Measurements from ENCODE around the gene NANOGP8.
"Not testable (repeated sequence)": the region's sequence is repeated elsewhere in the genome, so short reads cannot be mapped to it uniquely, and the experiment has no call there.

NANOGP8 gene

DNA sequence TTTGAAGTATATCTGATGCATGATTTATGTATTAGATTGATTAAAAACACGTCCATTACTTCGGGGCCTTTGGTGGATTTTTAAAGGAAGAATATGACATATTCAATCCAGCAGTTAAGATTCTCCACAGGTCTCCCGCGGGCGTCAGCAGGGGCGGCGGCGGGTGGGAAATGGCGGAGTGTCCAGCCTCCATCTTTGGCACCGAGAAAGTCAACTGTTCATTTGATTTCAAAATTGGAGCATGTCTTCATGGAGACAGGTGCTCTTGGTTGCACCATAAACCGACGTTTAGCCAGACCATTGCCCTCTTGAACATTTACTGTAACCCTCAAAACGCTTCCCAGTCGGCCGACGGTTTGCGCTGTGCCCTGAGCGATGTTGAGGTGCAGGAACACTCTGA lies 7.2 kb upstream of the NANOGP8 start:
- DNase-seq, result no peak

DNA sequence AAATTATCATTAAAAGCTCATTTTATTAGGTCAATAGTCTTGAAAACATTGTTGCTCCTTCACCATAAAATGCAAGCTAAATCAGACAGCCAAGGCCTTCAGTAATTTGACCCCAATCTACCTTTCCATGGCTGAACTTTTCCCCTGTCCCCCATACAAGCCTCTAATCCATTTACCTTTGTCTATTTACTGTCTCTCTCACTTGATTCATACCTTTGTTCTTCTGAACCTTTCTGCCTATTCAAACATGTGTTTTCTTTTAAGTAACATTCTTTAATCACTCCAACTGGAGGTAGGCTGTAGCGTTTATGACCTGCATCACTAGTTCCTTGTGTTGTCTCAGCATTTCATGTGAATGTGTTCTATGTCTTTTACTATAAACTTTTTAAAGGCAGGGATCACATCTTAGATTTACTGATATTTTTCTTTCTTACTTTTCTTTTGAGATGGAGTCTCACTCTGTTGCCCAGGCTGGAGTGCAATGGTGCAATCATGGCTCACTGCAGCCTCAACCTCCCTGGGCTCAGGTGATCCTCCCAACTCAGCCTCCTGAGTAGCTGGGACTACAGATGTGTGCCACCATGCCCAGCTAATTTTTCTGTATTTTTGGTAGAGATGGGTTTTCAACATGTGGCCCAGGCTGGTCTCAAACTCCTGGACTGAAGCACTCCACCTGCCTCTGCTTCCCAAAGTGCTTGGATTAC lies 5.2 kb upstream of the NANOGP8 start:
- DNase-seq, result no peak

DNA sequence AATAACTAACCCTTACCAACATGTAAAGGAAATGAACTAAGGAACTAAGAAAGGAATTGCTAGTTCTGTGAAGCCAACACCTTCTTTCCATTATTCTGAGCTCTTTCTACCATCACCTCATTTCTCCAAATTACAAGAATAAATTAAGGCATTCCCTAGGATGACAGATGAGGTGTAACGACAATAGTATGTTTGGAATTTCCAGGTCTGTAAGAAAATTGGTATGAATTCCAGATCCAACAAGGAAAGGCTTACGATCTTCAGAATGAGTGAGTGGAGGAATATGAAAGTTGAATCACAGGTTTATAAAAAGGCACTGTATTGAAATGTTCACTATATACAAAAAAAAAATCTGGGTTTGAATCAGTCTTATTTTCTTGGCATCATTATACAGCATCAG lies 4.5 kb upstream of the NANOGP8 start:
- DNase-seq, result no peak

DNA sequence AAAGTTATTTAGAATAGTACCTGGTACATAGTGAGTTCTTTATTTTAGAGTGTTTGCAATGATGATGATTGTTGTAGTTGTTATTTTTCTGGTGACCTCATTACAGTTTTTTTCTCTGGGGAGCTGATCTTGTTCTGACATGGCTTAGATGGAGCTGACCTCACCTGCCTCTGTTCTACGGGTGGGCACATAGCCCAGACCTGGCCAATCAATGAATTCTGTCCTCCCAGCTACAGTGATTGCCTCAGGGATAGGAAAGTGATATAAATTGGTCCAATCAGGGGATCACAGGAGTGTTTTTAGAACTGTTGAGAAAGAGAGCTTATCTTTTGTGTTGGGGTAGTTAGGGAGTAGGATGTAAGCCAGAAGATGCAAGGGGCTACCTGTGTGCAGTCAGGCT lies 3.2 kb upstream of the NANOGP8 start:
- no peak for DNase-seq

DNA sequence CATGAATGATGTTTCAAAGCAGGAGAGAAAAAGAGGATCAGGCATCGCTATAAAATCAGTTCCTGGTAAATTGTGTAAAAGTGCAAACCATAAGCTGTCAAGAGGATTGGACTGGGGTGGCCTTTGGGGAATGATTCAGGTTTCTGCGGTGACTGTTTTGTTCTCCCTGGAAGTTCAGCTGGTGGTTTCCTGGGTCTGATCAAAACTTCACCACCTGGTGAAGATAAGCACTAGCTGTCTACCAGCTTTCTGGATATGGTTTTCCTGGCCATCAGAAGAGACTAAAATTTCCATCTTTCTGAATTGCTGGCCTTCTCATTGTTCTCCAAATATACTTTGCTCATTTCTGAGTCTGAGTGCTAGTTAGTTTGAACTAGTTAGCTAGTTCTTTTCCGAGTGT lies 2.7 kb upstream of the NANOGP8 start:
- no peak for DNase-seq

DNA sequence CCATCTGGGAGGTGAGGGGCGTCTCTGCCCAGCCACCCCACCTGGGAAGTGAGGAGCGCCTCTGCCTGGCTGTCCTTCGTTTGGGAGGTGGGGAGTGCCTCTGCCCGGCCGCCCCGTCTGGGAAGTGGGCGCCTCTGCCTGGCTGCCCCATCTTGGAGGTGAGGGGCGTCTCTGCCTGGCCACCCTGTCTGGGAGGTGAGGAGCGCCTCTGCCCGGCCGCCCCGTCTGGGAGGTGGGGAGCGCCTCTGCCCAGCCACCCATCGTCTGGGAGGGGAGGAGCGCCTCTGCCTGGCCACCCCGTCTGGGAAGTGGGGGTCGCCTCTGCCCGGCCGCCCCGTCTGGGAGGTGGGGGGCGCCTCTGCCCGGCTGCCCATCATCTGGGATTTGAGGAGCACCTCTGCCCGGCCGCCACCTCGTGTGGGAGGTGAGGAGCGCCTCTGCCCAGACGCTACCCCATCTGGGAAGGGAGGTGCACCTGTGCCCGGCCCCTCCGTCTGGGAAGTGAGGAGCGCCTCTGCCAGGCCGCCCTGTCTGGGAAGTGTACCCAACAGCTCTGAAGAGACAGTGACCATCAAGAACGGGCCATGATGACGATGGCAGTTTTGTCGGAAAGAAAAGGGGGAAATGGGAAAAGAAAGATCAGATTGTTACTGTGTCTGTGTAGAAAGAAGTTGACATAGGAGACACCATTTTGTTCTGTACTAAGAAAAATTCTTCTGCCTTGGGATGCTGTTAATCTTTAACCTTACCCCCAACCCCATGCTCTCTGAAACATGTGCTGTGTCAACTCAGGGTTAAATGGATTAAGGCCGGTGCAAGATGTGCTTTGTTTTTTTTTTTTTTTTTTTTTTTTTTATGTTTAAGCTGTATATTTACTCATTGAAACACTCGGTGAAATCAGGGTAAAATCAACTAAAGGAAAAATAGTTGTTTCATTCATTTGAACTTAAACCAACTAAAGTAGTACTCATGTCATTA lies 2.4 kb downstream of the NANOGP8 start:
- not testable (repeated sequence) for DNase-seq

DNA sequence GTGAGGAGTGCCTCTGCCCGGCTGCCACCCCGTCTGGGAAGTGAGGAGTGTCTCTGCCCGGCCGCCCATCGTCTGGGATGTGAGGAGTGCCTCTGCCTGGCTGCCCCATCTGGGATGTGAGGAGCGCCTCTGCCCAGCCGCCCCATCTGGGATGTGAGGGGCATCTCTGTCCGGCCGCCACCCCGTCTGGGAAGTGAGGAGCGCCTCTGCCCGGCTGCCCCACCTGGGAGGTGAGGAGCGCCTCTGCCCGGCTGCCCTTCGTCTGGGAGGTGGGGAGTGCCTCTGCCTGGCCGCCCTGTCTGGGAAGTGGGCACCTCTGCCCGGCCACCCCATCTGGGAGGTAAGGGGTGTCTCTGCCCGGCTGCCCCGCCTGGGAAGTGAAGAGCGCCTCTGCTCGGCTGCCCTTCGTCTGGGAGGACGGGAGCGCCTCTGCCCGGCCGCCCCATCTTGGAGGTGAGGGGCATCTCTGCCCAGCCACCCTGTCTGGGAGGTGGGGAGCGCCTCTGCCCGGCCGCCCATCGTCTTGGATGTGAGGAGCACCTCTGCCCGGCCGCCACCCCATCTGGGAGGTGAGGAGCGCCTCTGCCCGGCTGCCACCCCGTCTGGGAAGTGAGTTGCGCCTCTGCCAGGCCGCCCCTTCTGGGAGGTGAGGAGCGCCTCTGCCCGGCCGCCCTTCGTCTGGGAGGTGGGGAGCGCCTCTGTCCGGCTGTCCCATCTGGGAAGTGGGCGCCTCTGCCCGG lies 3.3 kb downstream of the NANOGP8 start:
- DNase-seq, result not testable (repeated sequence)

DNA sequence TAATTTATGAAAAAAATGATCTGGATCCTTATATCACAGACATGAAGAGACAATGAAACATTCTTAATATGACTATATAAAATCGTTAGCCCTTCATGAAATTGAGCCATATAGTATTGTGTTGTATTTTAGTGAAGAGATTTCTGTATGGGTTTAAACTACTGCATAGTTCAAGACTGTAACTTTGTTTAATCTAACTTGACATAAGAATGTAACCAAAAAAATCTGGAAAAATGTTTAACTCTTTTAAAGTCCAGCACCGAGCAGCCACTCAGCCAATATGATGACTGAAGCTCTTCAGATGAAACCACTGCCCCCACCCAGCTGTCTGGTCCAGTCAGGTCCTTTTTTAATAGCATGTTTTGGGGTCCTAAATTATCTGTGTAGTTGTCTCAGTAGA lies 4.9 kb downstream of the NANOGP8 start:
- DNase-seq, result no peak

DNA sequence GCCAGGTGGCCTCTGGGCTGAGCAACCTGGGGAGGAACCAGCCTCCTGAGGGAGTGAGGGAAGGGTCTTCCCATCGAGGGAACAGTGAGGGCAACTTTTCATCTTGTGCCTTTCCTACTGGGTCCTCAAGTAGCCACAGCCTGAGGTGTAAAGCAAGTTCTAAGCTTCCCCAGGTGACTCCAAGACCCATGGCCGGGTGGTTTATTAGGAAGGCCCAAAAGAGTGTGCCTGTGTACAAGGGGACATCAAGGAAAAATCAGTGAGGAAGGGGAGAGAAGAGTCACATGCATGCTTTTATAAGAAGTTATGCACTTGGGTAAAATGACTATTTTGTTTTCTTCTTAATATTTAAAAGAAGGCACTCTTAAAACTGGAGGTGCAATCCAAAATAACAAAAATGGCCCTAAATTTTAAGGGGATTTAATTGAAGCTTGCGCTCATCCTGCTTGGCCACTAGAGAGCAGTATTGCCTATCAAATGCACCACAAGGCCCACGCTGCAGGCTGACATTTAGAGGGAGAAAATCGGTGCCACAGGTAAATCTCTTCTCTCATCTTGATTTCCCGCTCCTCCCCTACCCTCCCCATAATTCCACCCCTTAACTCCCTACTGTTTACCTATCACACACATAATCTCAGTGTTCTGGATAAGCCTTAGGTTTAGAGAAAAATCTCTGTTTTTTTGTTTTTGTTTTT lies 6.7 kb downstream of the NANOGP8 start:
- DNase-seq, result peak; percentile 14

DNA sequence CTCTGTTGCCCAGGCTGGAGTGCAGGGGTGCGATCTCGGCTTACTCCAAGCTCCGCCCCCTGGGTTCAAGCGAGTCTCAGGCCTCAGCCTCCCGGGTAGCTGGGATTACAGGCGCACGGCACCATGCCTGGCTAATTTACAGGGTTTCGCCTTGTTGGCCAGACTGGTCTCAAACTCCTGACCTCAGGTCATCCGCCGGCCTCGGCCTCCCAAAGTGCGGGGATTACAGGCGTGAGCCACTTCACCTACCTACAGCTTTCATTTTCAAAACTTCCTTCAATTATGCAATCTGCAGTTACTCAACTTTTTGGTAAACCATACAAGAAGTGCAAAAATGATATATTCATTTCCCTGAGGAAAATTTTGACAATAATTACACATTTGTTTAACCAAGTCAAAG lies 14.0 kb downstream of the NANOGP8 start:
- no peak for DNase-seq

DNA sequence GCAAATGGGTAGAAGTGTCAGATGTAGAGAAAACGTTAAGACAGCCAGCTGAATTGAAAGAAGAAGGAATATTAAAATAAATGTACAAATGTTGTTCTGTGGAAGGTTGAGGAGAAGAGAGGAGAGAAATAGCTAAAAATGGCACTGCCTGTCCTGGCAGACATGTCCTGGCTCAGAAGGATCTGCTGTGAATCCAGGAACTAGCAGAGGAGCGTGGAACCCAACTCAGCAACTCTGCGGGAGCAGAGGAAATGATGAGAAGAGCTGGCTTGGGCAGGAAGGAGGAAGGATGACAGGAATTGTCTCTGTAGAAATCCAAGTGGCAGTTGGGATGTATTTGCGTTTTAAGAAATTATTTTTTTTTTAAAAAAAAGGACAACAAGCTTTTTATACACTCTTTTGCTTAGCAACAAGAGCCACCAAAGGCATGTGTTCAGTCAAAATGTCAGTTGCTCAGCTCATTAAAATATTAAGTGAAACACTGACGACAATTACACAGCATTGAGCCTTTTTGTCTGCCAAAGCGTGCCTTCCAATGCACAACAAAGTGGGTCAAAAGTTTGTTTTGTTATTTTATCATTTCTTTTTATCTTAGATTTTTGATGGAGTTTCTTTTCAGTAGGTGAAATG lies 16.1 kb downstream of the NANOGP8 start:
- DNase-seq, result no peak

DNA sequence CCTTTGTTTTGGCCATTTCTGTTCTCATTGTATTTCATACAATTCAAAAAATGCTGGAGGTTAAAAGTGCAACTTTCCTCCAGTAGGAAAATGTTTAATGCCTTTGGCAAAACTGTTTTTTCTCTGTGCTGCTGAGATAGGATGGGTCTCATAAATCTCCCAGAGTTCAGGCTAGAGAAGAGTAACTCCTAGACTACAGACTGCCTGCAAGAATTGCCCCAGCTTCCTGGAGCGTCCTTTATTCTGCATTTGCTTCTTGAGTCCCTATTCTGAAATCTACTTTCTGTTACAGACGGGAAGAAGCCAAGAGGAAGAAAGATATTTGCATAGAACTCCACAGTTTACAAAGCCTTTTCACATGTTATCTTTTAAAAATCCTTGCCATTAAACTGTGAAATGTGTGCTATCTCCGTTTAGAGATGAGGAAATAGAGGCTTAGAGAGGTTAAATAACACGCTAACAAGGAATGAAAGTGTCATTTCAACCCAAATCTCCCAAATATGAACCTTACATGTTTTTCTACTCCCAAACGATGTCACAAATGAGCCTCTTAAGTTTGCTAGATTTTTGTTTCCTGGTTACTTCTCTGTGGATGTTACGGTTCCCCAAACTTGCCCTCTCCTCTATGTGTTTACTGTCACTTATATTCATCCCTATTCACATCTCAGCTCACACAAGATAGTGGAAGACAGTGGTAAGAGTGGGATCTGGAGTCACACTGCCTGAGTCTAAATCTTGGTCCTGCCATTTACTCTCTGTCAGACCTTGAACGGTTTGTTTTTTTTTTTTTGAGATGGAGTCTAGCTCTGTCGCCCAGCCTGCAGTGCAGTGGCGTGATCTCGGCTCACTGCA lies 17.4 kb downstream of the NANOGP8 start:
- DNase-seq, result no peak

DNA sequence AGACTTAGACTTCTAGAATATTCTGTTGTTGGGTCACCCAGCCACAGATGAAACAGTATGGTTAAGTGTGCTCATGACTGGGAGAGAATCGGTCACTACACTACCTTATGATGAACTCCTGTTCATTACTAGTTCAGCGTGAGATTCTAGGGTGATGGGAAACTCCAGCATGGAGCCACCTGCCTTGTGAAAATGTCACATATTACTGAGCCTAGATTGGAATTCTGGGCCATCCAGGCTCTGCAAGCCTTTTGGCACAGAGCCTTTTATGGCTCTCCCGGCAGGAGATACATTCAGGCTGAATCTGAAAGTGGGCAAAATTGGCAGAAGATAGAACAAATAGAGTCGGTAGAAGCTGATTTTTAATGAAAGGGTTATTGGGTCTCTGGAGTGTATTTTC lies 19.0 kb downstream of the NANOGP8 start:
- no peak for DNase-seq

DNA sequence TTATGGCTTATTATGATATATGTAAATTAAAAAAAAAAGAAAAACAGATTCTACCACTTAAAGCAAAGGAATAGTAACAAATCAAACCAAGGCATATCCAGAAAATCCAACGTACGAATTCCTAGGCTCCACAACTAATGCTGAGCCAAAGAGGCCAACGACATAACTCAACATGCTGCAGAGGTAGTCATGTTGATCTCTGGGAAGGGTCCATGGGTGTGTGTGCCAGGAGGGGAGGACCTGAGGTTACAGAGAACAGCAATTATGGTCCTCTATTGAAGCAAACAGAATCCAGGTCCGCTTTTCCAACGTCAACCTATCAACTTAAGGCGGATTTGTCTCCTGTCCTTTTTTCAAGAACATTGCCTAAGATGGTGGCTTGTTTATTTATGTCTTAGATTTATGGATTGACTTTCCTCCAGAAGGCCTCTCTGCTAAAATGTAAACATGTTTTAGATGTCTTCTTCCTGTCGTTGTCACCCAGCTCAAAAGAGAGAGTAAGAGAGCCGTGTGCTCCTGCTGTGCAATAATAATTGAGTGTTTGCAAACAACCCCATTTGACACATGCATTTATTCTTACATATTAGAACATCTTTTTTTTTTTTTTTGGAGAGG lies 20.4 kb downstream of the NANOGP8 start:
- DNase-seq, result no peak

DNA sequence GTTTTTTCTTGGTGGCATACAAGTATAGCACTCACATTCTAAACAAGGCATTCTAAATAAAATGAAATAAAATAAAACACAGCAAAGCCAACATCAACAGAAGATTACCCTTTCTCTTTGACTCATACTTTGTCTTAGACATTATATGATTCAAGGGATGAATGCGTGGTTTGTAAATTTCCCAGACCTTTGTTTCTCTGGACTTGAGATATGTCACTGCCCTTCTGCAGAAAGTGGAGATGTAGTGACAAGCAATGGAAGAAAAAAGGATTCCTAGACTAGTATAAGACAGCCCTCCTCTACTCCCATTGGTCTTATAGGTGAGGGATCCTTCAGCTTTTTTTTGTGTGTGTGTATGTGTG lies 22.4 kb downstream of the NANOGP8 start:
- DNase-seq, result no peak

DNA sequence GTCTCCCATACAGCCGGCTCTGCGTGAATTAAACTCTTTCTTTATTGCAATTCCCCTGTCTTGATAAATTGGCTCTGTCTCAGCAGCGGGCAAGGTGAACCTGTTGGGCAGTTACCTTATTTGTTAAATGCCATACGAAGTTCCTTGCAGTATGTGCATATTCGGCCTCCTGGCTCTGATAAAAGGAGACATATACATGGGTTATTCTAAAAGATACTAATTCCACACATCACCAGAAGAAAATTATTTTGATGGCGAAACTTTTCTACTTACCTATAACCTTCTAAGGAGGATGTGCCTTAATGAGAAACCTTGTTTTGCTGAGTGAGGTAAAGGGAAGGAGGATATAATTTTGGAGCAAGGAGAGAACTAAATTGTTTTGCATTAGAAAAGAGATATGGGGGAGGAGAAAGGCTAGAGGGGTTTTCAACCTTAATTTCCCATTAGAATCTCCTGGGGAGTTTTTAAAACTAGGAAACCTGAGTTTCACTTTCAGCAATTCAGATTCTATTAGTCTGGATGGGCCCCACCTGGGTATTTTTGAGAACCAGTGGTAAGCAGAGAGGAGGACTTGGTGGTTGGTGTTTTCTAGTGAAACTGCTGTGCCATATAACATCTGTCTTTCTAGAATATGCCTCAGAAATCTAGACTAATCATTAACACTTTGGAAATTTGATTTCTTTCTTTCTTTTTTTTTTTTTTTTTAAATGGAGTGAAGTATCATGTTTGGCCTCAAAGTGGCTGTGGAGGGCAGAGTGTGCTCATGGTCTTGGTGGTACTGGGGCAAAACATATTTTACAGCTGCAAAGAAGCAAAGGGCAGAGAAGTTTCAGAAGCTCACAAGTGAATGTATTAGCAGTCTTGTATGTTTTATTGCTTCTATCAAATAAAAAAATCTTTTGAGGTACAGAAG lies 23.0 kb downstream of the NANOGP8 start:
- DNase-seq, result no peak

DNA sequence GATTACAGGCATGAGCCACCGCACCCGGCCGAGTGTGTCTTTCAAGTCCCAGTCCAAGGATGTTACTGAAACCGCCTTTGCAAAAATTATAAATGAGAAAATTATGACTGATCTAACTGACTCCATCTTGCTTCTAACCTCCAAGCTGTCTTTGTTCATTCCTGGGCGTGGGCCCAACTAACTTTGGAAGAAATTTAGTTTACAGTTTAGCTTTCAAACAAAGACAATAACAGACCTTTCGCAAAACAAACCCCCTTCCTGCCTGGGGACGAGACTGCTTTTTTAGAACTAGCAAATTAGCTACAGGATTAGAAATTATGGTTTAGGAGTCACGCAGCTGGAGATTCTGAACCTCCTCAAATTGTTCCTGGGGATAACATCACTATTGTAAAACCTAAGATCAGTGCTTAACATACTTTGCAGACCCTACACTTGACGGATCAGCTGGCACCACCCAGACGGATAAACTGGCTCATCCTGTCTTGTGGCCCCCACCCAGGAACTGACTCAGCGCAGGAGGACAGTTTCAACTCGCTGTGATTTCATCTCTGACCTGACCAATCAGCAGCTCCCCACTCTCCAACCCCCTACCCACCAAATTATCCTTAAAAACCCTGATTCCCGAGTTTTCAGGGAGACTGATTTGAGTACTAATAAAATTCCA lies 23.8 kb downstream of the NANOGP8 start:
- DNase-seq, result no peak

DNA sequence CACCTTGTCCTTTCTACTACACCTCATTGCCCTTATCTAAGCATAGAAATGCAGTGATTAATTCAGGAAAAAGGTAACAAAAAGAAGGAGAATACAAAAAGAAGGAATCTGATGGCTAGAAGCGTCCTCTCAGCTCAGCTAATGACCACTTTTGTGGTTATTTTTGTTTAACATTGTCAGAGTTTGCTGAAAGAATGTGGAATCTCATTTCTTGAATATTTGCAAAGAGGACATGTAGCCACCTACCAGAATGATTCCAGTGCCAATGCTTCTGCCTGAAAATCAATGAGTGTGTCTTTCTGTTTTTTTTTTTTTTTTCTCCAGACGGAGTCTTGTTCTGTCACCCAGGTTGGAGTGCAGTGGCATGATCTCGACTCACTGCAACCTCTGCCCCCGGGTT lies 24.5 kb downstream of the NANOGP8 start:
- DNase-seq, result no peak

DNA sequence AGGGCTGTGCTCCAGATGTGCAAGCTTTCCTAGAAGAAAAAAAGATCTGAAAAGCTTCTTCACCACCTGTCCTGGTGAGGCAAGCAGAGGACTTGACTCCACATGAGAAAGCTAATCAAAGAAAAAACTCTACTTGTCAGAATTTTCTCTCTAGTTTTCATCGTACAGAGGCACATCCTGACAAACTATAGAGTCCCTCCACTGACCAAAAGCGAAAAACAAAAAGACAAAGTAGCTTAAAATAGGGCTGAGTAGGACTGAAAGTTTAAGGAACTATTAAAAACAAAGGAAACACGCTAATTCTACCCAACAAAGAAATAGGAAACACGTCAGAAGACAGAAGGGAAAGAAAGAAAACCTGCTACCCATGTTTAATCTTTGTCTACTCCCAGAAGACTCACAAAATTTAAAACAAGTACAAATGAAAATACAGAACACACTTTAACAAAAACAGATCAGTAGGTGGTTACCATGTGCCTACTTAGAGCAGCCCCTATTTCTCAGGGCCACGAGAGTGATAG lies 26.5 kb downstream of the NANOGP8 start:
- no peak for DNase-seq

All from stimulated activated CD4-positive, alpha-beta T cell treated with anti-CD3 and anti-CD28 coated beads, Interleukin-4, amount 100 ng/mL, for 1 hour (primary cell).